ENCODE results near the gene RNFT2.

DNA sequence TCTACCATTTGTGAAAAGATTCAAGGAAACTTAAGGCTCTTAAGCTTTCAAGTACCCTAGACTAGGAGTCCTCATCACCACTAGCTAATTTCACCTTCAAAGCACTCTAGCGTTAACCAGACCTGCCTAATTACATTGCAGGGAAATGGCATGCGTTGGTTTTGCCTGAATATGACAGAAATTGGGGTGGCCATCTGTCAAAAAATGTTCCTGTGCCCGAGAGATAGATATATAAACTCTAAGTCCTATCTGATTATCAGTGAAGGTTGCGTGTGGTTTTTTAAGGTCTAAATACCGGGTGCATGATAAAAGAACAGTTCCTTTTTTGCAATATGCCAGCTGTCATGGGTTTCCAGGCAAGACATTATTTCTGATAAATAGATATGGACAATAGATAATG, 48.6 kb upstream of the RNFT2 start:
- TF ChIP-seq, protein P1, sequence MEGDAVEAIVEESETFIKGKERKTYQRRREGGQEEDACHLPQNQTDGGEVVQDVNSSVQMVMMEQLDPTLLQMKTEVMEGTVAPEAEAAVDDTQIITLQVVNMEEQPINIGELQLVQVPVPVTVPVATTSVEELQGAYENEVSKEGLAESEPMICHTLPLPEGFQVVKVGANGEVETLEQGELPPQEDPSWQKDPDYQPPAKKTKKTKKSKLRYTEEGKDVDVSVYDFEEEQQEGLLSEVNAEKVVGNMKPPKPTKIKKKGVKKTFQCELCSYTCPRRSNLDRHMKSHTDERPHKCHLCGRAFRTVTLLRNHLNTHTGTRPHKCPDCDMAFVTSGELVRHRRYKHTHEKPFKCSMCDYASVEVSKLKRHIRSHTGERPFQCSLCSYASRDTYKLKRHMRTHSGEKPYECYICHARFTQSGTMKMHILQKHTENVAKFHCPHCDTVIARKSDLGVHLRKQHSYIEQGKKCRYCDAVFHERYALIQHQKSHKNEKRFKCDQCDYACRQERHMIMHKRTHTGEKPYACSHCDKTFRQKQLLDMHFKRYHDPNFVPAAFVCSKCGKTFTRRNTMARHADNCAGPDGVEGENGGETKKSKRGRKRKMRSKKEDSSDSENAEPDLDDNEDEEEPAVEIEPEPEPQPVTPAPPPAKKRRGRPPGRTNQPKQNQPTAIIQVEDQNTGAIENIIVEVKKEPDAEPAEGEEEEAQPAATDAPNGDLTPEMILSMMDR (IDR thresholded peaks at IDR 0.05): no peak
- no peak for TF ChIP-seq POLR2A (IDR thresholded peaks at IDR 0.05)
- TF ChIP-seq POLR2AphosphoS5 (IDR thresholded peaks at IDR 0.05): no peak

Data from breast epithelium (tissue), 3 donors.